A172 (cell line): ENCODE data around the gene BICC1. TPM values are rescaled to one million over a fixed set of nuclear protein-coding genes. Genes with fewer than 3 reads are reported as not detected.

ENCODE experiments used
- DNase-seq: peaks from one replicate; pipeline ENCODE4 v3.0.0-alpha.2; 2015; ENCODE audit warnings: low spot score
- total RNA-seq: library from RNA; depleted of rRNA; stranded (reverse); fragments of >200 nt; shearing (Covaris generic); gene quantifications from 2 replicates; pipeline ENCODE4 v1.2.3, GENCODE V29; 2014

BICC1 gene
- total RNA-seq, 1 experiment from 2014 or later: 1.3 TPM

DNA sequence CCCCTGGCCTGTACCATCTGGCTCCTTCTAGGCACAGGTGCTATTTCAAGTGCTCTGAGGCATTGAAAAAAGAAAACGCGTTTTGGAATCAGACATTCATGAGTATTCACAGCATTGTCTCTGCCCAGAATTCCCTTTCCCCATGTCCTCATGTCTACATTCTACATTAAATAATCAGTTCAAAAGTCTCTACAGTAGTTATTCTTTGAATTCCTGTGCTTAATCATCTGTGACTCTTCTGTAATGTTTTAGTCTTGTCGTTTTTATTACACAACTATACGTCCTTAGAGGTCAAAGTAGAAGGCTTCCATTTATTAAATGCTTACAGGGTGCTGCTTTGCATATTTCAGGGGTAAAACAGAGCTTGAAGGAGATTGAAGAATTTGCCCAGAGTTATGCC is 95.7 kb downstream of the BICC1 start:
- DNase-seq: no peak

GRCh38 chr10:58608826-58609531 is 96.3 kb downstream of the BICC1 start:
- DNase-seq: no peak

- DNase-seq: no peak
Measured at GRCh38 chr10:58609532-58610150, 97.0 kb downstream of the BICC1 start.

DNA sequence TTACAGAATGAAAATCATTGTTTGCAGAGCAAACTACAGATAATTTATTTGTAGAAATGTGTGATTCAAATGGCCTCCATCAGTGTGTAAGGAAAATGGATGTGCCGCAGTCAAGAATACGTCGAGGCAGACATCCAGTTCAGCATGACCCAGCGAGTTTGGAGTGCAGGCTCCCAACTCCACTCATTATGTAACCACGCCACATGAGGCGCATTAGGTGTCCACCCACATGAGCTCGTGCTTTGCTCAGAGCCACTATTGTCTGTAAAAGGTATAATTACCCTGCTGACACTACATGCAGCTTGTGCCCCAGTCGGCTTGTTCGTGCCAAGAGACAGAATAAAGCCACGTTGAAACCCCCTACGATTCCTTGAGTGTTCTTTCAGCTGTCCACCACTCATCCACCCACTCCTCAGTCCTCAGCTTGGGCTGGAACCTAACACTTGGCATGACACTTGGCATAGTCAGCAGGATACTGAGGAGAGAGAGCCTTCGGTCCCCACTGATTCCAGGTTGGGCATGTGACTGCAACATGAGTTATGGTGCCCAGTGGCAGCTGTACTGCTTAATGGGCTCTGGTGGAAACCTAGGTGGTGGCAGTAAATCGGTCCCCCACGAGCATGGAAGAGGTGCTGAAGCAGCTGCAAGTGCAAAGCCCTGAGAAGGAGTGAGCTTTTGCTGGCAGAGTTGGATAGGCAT is 102.7 kb downstream of the BICC1 start:
- DNase-seq: no peak

DNA sequence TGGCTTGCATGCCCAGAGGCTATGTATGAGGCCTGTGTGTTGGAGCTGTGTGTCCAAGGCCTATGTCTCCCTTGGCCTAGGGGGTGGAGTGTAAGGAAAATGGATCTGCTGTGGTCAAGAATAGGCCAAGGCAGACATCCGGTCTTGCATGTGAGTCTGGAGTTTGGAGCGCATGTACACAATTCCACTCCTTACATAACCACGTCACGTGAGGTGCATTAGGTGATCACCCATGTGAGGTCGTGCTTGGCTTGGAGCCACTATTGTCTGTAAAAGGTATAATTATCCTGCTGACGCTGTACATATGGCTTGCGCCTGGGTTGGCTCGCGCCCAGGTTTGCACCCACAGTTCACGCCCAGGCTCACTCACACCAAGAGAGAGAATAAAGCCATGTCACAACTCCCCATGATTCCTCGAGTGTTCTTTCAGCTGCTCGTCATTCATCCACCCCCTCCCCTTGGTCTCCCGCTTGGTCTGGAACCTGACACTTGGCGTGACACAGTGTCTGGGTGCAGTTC is 105.5 kb downstream of the BICC1 start:
- DNase-seq: no peak

DNA sequence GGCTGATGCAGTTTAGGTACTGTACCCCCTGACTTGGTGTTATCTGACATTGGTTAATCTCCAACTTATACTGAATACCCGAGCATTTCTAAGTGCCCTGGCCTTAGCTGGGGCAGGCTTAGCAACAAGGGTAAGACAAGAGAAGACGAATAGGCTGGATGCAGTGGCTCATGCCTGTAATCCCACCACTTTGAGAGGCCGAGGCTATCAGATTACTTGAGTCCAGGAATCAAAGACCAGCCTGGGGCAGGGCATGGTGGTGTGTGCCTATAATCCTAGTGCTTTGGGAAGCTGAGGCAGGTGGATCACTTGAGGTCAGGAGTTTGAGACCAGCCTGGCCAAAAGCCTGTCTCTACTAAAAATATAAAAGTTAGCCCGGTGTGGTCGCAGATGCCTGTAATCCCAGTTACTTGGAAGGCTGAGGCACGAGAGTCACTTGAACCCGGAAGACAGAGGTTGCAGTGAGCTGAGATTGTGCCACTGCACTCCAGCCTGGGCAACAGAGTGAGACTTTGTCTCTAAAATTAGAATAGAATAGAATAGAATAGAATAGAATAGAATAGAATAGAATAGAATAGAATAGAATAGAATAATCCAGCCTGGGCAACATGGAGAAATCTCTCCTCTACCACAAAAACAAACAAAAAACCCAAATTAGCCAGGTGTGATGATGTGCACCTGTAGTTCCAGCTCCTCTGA is 108.9 kb downstream of the BICC1 start:
- DNase-seq: no peak

DNA sequence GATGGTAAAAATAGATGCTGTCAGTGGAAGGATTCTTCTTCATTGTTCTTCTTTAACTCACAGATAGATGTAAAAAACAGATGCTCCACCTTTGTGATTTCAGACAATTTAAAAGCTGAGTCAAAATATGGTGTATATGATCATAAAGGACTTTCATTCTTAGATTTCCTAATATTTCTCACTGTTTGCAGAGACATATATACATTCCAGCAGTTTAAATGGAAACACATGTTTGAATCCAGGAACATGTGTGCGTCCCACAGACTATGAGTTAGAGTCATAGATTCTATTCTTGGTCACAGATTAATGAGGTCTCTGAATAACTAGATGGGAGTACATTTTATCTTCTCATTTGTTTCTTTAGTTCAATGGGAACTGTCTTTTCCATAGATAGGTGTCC is 109.6 kb downstream of the BICC1 start:
- no peak for DNase-seq

GRCh38 chr10:58625070-58625469 is 112.4 kb downstream of the BICC1 start:
- no peak for DNase-seq

GRCh38 chr10:58627392-58627791 is 114.7 kb downstream of the BICC1 start:
- no peak for DNase-seq

DNA sequence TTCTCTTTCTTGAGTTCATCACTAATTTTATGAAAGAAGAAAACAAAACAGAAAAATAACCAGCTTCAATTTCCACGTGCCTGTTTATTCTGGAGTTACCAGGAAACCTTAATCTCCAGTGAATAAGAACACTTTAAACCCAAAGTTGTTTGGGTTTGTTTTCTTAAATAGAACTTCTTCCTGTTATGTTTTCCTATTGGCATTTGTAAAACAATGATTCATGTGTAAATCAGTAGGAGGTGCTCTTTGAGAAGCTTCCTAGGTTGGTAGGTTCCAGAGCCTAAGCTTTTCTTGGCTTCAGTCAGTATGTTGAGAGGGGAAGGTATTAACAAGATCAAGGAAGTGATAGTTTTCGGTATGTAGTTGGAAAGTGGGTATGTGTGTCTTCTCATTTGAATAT is 119.0 kb downstream of the BICC1 start:
- no peak for DNase-seq

DNA sequence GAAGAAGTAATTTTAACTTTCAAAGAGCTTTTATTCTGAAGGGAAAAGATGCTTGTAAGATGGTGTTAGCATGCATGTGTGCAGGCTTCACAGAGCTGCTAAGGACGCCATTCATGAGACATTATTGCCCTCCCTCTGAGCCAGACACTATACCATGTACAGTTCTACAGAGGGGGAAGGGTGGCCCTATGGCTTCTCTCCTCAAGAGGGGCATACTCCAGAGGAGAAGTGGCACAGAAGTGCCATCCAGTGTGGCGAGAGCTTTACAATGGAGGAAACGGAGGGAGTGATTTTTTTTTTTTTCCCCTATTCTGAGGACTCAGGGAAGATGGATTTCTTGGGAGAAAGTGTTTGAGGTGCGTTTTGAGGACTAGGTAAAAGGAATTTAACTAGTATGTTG is 119.5 kb downstream of the BICC1 start:
- no peak for DNase-seq

- no peak for DNase-seq
Measured at GRCh38 chr10:58637352-58637751, 124.7 kb downstream of the BICC1 start.

DNA sequence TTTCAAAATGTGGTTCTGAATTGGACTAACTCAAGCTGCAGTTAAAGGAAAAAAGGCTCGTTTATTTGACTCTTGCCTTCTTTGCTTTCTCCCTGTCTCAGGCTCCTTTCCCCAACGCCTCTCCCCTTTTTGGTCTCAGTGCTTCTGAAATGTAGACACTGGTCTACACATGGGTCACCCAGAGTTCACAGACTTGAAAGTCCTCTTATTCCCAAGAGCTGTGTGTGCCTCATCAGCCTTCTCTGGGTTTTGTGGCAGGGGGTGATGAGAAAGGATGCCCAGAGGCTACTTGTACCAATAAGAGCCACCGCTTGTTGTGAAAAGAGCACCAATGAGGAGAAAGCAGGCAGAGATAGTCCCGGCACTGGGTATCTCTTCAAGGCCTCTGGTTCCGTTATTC is 125.7 kb downstream of the BICC1 start:
- DNase-seq: no peak

GRCh38 chr10:58641095-58641531 is 128.4 kb downstream of the BICC1 start:
- DNase-seq: peak; percentile 96

- no peak for DNase-seq
Measured at GRCh38 chr10:58641708-58642107, 129.0 kb downstream of the BICC1 start.

DNA sequence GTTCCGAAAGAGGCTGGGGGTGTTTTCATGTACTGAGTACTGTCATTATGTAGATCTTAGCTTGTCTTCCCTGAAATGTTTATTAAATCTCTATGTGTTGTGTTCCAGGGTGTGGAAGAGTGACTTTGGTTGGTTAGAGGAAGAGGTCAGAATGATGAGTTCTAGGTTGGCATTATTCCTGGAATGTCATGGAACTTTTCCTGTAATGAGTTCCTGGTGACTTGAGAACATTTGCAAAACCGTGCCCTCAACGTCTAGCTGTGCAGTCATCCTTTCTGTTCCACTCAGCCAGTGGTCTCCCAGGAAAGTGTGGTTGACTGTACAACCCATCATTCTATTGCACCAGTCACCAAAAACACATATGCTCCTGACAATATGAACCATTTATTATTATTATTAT is 129.6 kb downstream of the BICC1 start:
- peak; percentile 67 for DNase-seq

DNA sequence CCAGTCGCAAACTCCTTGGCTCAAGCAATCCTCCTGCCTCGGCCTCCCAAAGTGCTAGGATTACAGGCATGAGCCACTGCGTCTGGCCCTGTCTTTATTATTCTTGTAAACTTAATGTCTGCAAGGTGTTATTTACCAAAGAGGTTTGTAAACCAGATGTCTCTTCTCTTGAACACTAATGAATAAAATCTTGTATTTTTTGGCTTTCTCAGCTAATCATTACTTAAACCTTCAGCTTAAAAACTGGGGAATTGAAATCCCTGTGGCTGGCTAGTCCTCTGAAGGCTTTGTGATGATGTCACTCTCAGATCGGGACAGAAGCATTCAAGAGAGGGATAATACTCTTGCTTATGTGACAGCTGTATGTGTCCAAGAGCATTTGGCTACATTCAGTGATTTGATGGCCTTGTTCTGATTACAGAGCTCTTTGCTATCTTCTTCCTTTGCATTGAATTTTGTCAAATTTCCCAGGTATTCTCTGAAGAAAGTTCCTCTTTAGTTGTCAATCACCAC is 130.3 kb downstream of the BICC1 start:
- DNase-seq: no peak

DNA sequence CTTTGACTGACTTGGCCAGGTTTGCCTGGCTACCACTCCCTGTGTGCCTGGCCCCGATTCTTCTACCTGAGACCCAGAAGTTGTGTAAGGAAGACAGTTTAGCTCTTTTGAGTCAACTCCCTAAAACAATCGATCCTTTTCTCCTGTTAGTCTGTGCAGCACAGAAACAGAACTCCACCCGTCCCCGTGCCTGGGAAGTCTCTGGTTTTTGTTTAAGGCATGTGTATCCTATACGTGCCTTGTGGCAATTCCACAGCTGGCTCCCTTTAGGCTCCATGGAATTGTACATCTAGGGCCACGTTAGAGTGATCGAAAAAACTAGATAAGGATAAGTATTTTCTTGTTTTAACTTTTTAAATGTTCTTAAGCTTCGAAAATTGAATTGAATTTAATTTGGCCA is 131.6 kb downstream of the BICC1 start:
- DNase-seq: no peak

DNA sequence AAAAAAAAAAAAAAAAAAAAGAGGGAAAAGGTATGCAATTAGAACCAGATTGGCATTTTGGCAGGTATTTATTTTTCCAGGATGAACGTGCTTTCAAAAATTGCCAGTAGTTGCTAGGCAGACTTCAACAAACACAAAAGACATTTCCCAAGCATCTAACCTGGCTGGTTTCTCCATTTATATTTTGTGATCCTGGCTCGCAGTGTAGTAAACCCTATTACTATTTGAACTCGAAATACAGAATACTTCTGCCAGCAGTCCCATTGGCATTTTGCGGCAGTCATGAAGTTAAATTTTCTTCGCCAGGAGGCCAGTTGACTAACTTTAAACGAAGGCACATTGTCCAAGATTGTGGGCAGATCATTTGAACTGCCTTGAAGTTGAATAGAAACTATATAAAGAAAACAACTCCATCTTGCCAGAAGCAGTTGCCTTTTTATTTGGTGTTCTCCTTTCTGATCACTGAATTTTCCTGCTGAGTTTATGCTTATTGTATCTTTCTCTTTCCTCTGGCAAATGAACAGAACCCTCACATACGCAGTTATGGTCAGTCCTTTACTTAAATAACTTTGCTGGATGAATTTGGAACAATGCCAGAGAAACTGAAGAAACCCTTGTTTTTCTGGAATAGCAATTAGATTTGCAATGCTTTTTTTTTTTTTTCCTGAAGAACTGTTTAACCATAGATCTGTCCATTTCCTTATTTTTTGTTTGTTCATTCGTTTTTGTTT is 132.9 kb downstream of the BICC1 start:
- no peak for DNase-seq

- DNase-seq: no peak
Measured at GRCh38 chr10:58647376-58648112, 134.9 kb downstream of the BICC1 start.

DNA sequence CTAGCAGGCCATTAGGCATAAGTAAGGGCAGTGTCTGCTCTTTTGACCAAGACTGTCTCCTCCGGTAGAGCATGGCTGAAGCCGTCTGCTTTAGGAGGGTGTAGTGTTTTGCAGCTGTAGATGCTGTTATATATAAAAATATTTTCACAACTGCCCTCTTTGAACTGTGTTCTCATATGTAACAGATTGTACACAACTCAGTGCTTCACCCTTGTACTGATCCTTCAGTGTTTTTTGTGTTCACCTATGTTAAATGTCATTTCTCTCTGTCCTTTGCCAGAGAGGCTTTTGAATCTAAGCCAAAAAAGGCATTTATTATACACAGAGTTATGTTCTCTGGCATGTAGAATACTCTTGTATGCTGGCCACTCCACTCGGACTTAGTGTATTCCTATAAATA is 135.5 kb downstream of the BICC1 start:
- DNase-seq: no peak
